GM12874 (cell line): Measurements from ENCODE around the gene RAB4A.

Experiments used
- TF ChIP-seq, protein P1 (sequence below): IDR thresholded peaks from 2 replicates; pipeline ENCODE4 v1.5.1; 2011; ENCODE audit warnings: low read depth, mild to moderate bottlenecking, control low read depth, low read length, moderate library complexity; ENCODE audit not compliant: insufficient read depth

RAB4A gene

DNA sequence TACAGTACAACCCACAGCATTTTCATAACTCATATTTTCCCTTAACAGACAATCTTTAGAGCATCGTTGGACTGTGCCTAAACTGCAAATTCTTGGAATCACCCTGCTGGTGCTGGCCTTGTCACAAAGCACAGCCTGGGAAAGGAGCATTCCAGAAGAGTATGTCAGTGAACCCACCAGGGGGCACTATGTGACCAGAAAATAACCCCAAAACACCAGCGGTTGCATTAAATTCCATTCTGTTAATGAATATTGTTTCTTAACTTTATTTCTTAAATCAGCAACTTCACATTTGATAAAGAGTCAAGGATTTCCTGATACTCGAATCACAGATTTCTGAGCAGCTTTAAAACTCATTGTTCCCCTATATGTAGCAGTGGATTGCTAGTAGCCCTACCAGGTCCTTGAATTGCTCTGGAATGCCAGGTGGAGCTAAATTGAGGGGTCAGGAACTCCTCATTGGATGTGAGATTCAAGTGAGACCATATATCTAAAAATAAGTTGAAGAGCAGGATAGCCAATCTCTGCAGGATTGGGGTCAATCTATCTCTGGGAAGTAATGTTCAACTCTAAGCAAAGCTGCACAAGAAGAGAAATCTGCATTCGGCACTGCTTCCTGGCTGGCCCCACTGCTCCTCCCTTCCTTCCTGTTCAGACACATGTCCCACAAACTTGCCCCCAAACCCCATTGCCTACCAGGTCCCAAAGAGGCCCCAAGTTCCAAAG is 12.7 kb upstream of the RAB4A start:
- TF ChIP-seq, protein P1, sequence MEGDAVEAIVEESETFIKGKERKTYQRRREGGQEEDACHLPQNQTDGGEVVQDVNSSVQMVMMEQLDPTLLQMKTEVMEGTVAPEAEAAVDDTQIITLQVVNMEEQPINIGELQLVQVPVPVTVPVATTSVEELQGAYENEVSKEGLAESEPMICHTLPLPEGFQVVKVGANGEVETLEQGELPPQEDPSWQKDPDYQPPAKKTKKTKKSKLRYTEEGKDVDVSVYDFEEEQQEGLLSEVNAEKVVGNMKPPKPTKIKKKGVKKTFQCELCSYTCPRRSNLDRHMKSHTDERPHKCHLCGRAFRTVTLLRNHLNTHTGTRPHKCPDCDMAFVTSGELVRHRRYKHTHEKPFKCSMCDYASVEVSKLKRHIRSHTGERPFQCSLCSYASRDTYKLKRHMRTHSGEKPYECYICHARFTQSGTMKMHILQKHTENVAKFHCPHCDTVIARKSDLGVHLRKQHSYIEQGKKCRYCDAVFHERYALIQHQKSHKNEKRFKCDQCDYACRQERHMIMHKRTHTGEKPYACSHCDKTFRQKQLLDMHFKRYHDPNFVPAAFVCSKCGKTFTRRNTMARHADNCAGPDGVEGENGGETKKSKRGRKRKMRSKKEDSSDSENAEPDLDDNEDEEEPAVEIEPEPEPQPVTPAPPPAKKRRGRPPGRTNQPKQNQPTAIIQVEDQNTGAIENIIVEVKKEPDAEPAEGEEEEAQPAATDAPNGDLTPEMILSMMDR: peak; percentile 57

DNA sequence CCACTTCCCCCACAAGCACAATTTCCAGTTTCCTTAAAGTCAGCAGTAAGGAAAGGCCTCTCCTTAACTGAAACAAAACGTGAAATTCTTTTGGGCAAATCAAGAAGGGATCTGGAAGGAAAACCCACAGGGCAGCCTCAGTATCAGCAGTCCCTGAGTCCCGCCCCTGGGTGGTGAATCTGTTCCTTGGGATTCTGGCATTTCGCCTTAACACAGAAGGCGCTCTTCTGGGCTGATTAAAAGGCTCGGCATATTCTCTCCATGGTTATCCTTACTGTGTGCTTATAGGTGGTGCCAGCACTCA is 12.2 kb upstream of the RAB4A start:
- TF ChIP-seq, protein P1: no peak

DNA sequence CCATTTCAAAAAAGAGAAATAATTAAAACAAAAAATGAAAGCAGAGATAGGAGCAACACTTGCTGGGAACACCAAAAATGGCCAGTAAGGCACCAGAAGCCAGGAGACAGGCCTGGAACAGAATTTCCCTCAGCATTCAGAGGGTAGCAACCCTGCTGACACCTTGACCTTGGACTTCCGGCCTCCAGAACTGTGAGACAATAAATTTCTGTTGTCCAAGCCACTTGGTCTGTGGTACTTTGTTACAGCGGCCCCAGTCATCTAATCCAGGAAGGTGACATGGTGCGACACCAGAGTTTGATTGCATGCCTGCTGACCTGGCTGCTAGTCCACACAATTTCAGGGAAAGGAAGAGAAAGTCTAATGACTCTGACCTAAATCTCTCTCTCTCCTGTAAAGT is 10.6 kb upstream of the RAB4A start:
- TF ChIP-seq, protein P1: no peak

DNA sequence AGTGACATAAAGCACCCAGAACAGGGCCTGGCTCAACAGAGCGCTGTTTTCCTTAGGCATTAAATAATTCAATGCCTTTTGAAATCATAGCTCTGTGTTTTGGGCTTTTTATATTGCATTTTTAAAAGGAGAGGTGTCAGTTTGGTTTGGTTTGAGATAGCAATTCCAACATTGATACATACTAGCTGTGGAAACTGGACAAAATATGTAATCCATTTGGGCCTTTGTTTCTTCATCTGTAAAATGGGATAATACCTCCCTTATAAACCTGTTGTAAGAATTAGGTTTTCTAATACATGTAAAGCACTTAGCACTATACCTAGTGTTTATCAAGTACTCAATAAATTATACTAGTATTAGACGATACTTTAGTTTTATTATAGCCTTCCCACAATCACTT is 8.7 kb upstream of the RAB4A start:
- TF ChIP-seq, protein P1: no peak

DNA sequence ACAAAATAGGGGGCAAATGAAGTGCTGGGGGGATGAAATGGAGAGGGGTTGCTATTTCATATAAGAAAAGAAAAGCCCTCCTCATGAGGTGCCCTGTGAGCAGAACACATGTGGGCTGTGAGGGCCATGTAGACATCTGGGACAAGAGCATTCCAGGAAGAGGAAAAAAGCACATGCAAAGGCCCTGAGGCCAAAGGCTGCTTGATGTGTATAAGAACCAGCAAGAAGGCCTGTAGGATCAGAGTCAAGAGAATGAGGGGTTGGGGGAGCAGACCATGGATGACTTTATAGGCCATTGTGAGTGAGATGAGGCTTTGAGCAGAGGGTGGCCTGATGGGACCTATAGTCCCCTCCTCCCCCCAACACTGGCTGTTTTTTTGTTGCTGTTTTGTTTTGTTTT is 7.7 kb upstream of the RAB4A start:
- TF ChIP-seq, protein P1: no peak

DNA sequence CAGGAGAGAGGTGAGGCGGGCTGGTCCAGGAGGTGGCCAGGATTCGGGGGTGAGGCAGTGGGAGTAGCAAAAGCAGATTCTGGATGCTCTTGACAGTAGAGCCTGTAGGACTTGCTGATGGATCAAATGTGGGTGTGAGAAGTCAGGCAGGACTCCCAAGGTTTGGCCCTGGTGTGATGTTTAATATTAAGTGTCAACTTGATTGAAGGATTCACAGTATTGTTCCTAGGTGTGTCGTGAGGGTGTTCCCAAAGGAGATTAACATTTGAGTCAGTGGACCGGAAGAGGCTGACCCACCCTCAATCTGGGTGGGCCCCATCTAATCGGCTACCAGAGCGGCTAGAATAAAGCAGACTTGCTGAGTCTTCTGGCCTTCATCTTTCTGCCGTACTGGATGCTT is 6.8 kb upstream of the RAB4A start:
- TF ChIP-seq, protein P1: no peak

DNA sequence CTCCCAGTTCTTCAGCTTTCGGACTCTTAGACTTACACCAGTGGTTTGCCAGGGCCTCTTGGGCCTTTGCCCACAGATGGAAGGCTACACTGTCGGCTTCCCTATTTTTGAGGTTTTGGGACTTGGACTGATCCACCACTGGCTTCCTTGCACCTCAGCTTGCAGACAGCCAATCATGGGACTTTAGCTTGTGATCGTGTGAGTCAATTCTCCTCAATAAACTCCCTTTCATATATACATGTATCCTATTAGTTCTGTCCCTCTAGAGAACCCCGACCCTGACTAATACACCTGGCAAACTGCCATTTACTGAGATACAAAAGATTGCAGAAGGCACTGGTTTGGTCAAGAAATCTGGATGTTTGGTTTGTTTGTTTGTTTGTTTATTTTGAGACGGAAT is 6.4 kb upstream of the RAB4A start:
- TF ChIP-seq, protein P1: no peak
